PC-9 (cell line): ENCODE measurements around the gene LSP1. TPM values are rescaled to one million over a fixed set of nuclear protein-coding genes. Genes with fewer than 3 reads are reported as not detected.

Experiments
- BruUV-seq: library from RNA; stranded (reverse); fragments of 400-500 nt; replicated peaks from 2 replicates; lab custom pipeline; 2021; lab: Mats Ljungman, UMichigan
- CTCF ChIA-PET: fragments of 300-600 bp; sonication (Branson Sonifier 250); formaldehyde crosslinking; loops from one replicate; lab custom pipeline; 2022; ENCODE audit warnings: antibody characterized with exemption; lab: Charles Lee
- POLR2A ChIA-PET: fragments of 300-600 bp; sonication (Branson Sonifier 250); formaldehyde crosslinking; loops from one replicate; lab custom pipeline; 2022; ENCODE audit warnings: antibody characterized with exemption; ENCODE audit not compliant: unreplicated experiment; lab: Charles Lee
- DNase-seq, 2 experiments: peaks; one replicate each; pipeline versions ENCODE4 v3.0.0 to v3.0.0-alpha.2; 2015 to 2022; ENCODE audit warnings: mixed read lengths in 1 of 2
- H2AFZ ChIP-seq: fragments of 200-600 bp; sonication (generic); 2 replicates; pipeline ENCODE4 v1.8.1; 2017; ENCODE audit warnings: antibody characterized with exemption
- H3F3A ChIP-seq: fragments of 200-600 bp; sonication (generic); 2 replicates; pipeline ENCODE4 v1.8.1; 2017; ENCODE audit warnings: antibody characterized with exemption, mild to moderate bottlenecking, low read depth; ENCODE audit not compliant: insufficient read depth
- H3K27ac ChIP-seq: fragments of 200-600 bp; sonication (generic); 2 replicates; pipeline ENCODE4 v1.6.1; 2016; ENCODE audit warnings: mixed run types
- H3K27me3 ChIP-seq: fragments of 200-600 bp; sonication (generic); 2 replicates; pipeline ENCODE4 v1.6.1; 2016; ENCODE audit warnings: low read depth, mixed run types; ENCODE audit not compliant: insufficient read depth
- H3K36me3 ChIP-seq: fragments of 200-600 bp; sonication (generic); 2 replicates; pipeline ENCODE4 v1.6.1; 2016; ENCODE audit warnings: low read depth, mixed run types
- H3K4me1 ChIP-seq: fragments of 200-600 bp; sonication (generic); replicated peaks from 2 replicates; pipeline ENCODE4 v1.6.1; 2016; ENCODE audit warnings: mixed run types; ENCODE audit not compliant: insufficient read depth
- H3K4me2 ChIP-seq: fragments of 200-600 bp; sonication (generic); 2 replicates; pipeline ENCODE4 v1.6.1; 2017; ENCODE audit warnings: mixed run types
- H3K4me3 ChIP-seq: fragments of 200-600 bp; sonication (generic); 2 replicates; pipeline ENCODE4 v1.6.1; 2016; ENCODE audit warnings: mixed run types
- H3K79me2 ChIP-seq: fragments of 200-600 bp; sonication (generic); 2 replicates; pipeline ENCODE4 v1.6.1; 2017; ENCODE audit warnings: low read depth, mixed run types
- H3K9me2 ChIP-seq: fragments of 200-600 bp; sonication (generic); 2 replicates; pipeline ENCODE4 v1.8.1; 2017; ENCODE audit warnings: mild to moderate bottlenecking; ENCODE audit not compliant: insufficient read depth
- H3K9me3 ChIP-seq: fragments of 200-600 bp; sonication (generic); 2 replicates; pipeline ENCODE4 v1.8.1; 2016; ENCODE audit warnings: low read depth; ENCODE audit not compliant: insufficient read depth
- H4K20me1 ChIP-seq: fragments of 200-600 bp; sonication (generic); 2 replicates; pipeline ENCODE4 v1.8.1; 2017; ENCODE audit not compliant: insufficient read depth
- EZH2 ChIP-seq: fragments of 200-600 bp; sonication (generic); IDR thresholded peaks from 2 replicates; pipeline ENCODE4 v1.8.0; 2017; ENCODE audit warnings: antibody characterized with exemption, low read depth
- intact Hi-C: fragments of 100-400 bp; cut with micrococcal nuclease; formaldehyde crosslinking; loops from one replicate; pipeline ENCODE4 v1.10.0; 2022; ENCODE audit not compliant: unreplicated experiment
- total RNA-seq: library from RNA; stranded (reverse); gene quantifications from 2 replicates; pipeline ENCODE4 v1.2.3, GENCODE V29; 2021
- TF ChIP-seq, protein P1 (sequence below): fragments of 200-600 bp; sonication (generic); conservative IDR thresholded peaks from 2 replicates; pipeline ENCODE4 v1.6.1; 2017; ENCODE audit warnings: mixed run types, antibody characterized with exemption, mild to moderate bottlenecking, moderate library complexity

The LSP1 gene
- total RNA-seq, 1 experiment from 2014 or later, result 2.6 TPM

GRCh38 chr11:1830322-1831223, 22.3 kb upstream of the LSP1 start:
- H3K27ac ChIP-seq, result no peak overlapping the region
- no peaks in the 10 kb centered on the region; the same call in 1 of the 2 replicates for H3F3A ChIP-seq
- peaks cover 84% of the 10 kb centered on the region for H3K4me1 ChIP-seq
- no peaks in the 10 kb centered on the region for H3K9me3 ChIP-seq
- no TSS peak for BruUV-seq
- no peaks in the 10 kb centered on the region for H3K79me2 ChIP-seq
- no peaks in the 10 kb centered on the region for H3K9me2 ChIP-seq
- intact Hi-C loops, result no loop called here
- ChIA-PET CTCF (interaction anchor here (0.7 to 1.6 kb wide), 4 partner anchors 10 to 178 kb away, joined by 3 to 6 read pairs (median 4); partner anchors contain the start of gene KRTAP5-6), POLR2A (interaction anchor here (0.5 to 0.7 kb wide), 3 partner anchors 68 to 475 kb away, joined by 3 to 6 read pairs (median 5); no protein-coding TSS in a partner anchor)
- H2AFZ ChIP-seq, result no peak overlapping the region
- H3K4me3 ChIP-seq, result no peak overlapping the region
- TF ChIP-seq, protein P1, sequence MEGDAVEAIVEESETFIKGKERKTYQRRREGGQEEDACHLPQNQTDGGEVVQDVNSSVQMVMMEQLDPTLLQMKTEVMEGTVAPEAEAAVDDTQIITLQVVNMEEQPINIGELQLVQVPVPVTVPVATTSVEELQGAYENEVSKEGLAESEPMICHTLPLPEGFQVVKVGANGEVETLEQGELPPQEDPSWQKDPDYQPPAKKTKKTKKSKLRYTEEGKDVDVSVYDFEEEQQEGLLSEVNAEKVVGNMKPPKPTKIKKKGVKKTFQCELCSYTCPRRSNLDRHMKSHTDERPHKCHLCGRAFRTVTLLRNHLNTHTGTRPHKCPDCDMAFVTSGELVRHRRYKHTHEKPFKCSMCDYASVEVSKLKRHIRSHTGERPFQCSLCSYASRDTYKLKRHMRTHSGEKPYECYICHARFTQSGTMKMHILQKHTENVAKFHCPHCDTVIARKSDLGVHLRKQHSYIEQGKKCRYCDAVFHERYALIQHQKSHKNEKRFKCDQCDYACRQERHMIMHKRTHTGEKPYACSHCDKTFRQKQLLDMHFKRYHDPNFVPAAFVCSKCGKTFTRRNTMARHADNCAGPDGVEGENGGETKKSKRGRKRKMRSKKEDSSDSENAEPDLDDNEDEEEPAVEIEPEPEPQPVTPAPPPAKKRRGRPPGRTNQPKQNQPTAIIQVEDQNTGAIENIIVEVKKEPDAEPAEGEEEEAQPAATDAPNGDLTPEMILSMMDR, result no peak
- no peak for TF ChIP-seq EZH2
- no peaks in the 10 kb centered on the region for H3K36me3 ChIP-seq
- H3K27me3 ChIP-seq, result no peaks in the 10 kb centered on the region
- peak; percentile 73 to 75 for DNase-seq
- H3K4me2 ChIP-seq, result peak overlapping the region; percentile 38; the same call in 1 of the 2 replicates
- H4K20me1 ChIP-seq, result no peaks in the 10 kb centered on the region

- CTCF ChIA-PET, result interaction anchor here (0.6 to 1.6 kb wide), 6 partner anchors 134 to 1272 kb away, joined by 3 to 17 read pairs (median 8); partner anchors contain the start of gene KRTAP5-6
- POLR2A ChIA-PET, result interaction anchor here (0.6 kb wide), 1 partner anchor 338 kb away, joined by 6 read pairs; no protein-coding TSS in a partner anchor
- H3K9me3 ChIP-seq, result no peaks in the 10 kb centered on the region
- H2AFZ ChIP-seq, result no peak overlapping the region
- H3K27me3 ChIP-seq, result no peaks in the 10 kb centered on the region
- H3F3A ChIP-seq, result no peaks in the 10 kb centered on the region; the same call in 1 of the 2 replicates
- no peak overlapping the region for H3K4me3 ChIP-seq
- H3K4me1 ChIP-seq, result peaks cover 81% of the 10 kb centered on the region
- no peaks in the 10 kb centered on the region for H4K20me1 ChIP-seq
- no peak for TF ChIP-seq EZH2
- TF ChIP-seq, protein P1, result no peak
- H3K79me2 ChIP-seq, result no peaks in the 10 kb centered on the region
- BruUV-seq, result no TSS peak
- H3K9me2 ChIP-seq, result no peaks in the 10 kb centered on the region
- no peak overlapping the region for H3K27ac ChIP-seq
- DNase-seq, result no peak
- H3K4me2 ChIP-seq, result no peak overlapping the region; the same call in 1 of the 2 replicates
- intact Hi-C loops, result no loop called here
- no peaks in the 10 kb centered on the region for H3K36me3 ChIP-seq
Measured at GRCh38 chr11:1831338-1832210, 21.3 kb upstream of the LSP1 start.
